ENCODE results near the gene SLC12A5.

The SLC12A5 gene

GRCh38 chr20:46063652-46064054 lies 34.6 kb downstream of the SLC12A5 start:
- ChIA-PET CTCF (interaction anchor here (0.9 to 1.2 kb wide), 2 partner anchors 11 to 24 kb away, joined by 4 read pairs; no protein-coding TSS in a partner anchor), POLR2A (ENCODE audit: low non-redundant PET) (no interaction called here)
- DNase-seq (ENCODE audit: low spot score): no peak
- TF ChIP-seq, protein P1, sequence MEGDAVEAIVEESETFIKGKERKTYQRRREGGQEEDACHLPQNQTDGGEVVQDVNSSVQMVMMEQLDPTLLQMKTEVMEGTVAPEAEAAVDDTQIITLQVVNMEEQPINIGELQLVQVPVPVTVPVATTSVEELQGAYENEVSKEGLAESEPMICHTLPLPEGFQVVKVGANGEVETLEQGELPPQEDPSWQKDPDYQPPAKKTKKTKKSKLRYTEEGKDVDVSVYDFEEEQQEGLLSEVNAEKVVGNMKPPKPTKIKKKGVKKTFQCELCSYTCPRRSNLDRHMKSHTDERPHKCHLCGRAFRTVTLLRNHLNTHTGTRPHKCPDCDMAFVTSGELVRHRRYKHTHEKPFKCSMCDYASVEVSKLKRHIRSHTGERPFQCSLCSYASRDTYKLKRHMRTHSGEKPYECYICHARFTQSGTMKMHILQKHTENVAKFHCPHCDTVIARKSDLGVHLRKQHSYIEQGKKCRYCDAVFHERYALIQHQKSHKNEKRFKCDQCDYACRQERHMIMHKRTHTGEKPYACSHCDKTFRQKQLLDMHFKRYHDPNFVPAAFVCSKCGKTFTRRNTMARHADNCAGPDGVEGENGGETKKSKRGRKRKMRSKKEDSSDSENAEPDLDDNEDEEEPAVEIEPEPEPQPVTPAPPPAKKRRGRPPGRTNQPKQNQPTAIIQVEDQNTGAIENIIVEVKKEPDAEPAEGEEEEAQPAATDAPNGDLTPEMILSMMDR (conservative IDR thresholded peaks at IDR 0.05; ENCODE audit: low read depth): no peak
- no peak overlapping the region for H3K27ac ChIP-seq

DNA sequence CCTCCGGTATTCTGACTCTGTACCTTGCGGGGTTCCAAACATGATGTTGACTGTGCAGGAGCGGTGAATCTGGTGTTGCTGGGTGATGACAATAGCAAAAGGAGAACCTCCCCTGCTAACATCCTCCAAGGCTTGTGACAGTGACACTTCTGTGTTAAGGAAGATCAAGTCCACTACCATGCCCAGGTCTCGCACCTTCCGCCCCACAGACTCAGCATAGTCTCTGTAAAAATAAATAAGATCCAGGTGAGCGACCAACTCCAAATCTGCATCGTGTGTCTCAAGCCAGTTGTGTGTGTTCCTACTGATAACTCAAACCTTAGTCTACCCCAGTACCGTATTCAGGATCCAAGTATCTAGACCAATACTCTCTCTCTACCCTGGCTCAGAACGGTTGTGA lies 36.0 kb downstream of the SLC12A5 start:
- TF ChIP-seq, protein P1 (conservative IDR thresholded peaks at IDR 0.05; ENCODE audit: low read depth): no peak
- POLR2A ChIA-PET (ENCODE audit: low non-redundant PET): no interaction called here
- DNase-seq (ENCODE audit: low spot score): no peak
- CTCF ChIA-PET: interaction anchor here (1.2 to 1.4 kb wide), 2 partner anchors 9 to 42 kb away, joined by 4 to 5 read pairs; no protein-coding TSS in a partner anchor
- H3K27ac ChIP-seq: no peak overlapping the region

GRCh38 chr20:46065691-46066090 lies 36.7 kb downstream of the SLC12A5 start:
- H3K27ac ChIP-seq: no peak overlapping the region
- POLR2A ChIA-PET (ENCODE audit: low non-redundant PET): no interaction called here
- CTCF ChIA-PET: interaction anchor here (1.1 to 1.4 kb wide), 2 partner anchors 13 to 43 kb away, joined by 3 to 5 read pairs; no protein-coding TSS in a partner anchor
- DNase-seq (ENCODE audit: low spot score): no peak
- TF ChIP-seq, protein P1 (conservative IDR thresholded peaks at IDR 0.05; ENCODE audit: low read depth): no peak

DNA sequence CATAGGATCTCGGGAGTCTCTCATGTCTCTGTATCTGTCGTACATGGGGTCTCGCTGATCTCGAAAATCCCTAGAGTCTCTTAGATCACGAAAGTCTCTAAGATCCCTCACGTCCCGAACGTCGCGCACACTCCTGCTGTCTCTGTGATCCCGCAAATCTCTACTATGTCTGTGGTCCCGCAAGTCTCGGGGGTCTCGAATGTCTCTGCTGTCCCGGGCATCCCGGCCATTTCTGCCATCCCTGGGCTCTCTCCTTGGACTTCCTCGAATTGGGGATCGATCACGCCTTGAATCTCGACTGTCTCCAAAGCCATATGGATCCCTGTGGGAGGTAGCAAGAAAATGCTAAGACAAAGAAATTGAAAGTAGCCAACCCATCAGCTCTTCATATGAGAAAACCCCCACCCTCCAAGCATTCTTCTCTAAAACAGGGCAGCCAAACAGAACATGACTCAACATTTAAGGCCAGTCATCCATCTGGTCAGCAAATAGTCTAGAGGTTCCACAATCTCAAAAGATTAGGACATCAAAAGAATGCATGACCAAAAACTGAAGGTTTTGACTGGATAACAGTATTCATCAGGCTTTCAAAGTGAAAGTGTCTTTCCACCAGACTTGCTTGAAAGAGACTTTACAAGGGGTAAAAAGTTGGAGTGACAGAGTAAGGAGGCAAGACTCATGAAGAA lies 41.3 kb downstream of the SLC12A5 start:
- ChIA-PET CTCF (no interaction called here), POLR2A (ENCODE audit: low non-redundant PET) (no interaction called here)
- DNase-seq (ENCODE audit: low spot score): no peak
- TF ChIP-seq, protein P1 (conservative IDR thresholded peaks at IDR 0.05; ENCODE audit: low read depth): no peak
- no peak overlapping the region for H3K27ac ChIP-seq

GRCh38 chr20:46071573-46071972 lies 42.6 kb downstream of the SLC12A5 start:
- H3K27ac ChIP-seq: no peak overlapping the region
- TF ChIP-seq, protein P1 (conservative IDR thresholded peaks at IDR 0.05; ENCODE audit: low read depth): no peak
- DNase-seq (ENCODE audit: low spot score): no peak
- ChIA-PET POLR2A (ENCODE audit: low non-redundant PET) (no interaction called here), CTCF (interaction anchor here (1.1 kb wide), 1 partner anchor 44 kb away, joined by 3 read pairs; no protein-coding TSS in a partner anchor)

GRCh38 chr20:46073024-46073423 lies 44.0 kb downstream of the SLC12A5 start:
- POLR2A ChIA-PET (ENCODE audit: low non-redundant PET): no interaction called here
- H3K27ac ChIP-seq: no peak overlapping the region
- TF ChIP-seq, protein P1 (conservative IDR thresholded peaks at IDR 0.05; ENCODE audit: low read depth): no peak
- DNase-seq (ENCODE audit: low spot score): no peak
- CTCF ChIA-PET: interaction anchor here (0.6 to 1.4 kb wide), 5 partner anchors 11 to 102 kb away, joined by 3 to 5 read pairs (median 3); no protein-coding TSS in a partner anchor

Measured in RWPE1 (cell line).